Measurements from ENCODE around the gene OSBPL1A.

OSBPL1A gene

DNA sequence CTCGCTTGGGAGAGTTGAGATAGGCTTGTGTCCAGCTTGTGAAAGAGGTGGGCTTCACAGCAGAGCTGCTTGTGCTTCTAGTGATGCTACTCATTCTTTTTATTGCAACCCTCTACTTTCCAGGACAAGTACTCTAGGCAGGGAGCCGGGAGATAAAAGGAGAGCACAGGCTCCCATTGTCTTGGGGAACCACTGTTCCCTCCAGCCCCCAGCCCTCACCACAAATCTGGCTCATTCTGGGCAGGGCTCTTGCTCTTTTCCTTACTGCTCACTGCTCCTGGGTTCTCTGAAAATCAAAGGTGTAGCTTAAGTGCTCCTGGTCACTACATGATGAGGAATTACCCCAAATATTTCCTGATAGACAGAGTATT is 177.3 kb downstream of the OSBPL1A start:
- no peak for DNase-seq
- Mint-ChIP-seq H3K4me3 (no peak overlapping the region), H3K27ac (no peak overlapping the region), H3K27me3 (peaks cover 3% of the 10 kb centered on the region), H3K4me1 (ENCODE audit: low read depth) (no peaks in the 10 kb centered on the region), H3K36me3 (ENCODE audit: low read depth) (no peaks in the 10 kb centered on the region), H3K9me3 (no peaks in the 10 kb centered on the region)

DNA sequence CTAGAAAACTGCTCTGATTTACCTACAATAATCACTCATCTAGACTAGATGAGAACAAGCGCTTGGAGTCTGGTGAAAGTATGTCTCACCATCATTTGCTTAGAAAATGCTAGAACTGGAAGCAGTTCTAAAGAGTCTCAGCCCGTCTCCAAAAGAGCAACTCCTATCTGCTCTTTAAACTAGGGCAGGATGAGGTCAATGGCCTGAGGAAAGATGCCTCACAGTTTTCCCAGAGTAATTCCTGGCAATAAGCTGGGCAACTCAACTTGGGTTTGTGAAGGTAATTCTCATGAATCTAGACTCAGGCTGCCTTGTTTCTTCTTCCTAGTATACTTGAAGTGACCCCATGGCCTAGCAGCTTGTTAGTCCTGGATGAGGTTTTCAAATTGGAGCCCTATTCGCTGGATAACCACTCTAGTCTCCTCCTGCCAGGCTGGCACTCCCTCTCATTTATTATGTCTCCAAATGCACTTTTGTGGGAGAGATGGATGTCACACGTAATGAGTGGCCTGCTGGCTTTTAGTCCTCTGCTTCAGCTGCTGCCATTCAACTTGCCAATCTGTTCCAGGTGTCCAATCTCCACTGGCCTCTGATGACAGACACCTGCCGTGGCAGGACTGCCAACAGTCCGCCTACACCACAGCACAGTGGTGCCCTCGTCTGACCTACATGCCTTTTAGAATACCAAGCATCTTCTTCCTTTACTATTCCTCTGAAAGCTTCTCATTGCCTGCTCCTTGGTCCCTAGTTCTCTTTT is 177.9 kb downstream of the OSBPL1A start:
- Mint-ChIP-seq H3K27me3 (peaks cover 3% of the 10 kb centered on the region), H3K9me3 (no peaks in the 10 kb centered on the region), H3K36me3 (ENCODE audit: low read depth) (no peaks in the 10 kb centered on the region), H3K4me1 (ENCODE audit: low read depth) (no peaks in the 10 kb centered on the region), H3K27ac (no peak overlapping the region), H3K4me3 (no peak overlapping the region)
- no peak for DNase-seq

DNA sequence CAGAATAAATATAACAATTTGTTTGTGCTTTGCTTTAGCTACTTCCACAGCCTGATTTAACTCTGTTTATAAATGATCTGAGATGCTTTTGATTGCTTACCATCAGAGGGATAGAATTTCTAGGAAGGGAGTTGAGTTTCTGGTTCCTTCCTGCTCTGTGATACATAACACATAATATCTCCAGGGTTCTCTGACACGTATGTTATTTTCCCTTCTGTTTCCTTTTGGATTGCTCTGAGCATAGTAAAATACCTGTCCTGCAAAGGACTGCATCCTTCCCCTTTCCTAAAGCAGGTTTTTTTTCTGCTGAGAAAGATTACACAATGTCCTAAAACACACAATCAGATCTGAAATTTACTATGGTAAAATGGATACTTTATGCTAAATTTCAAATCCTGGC is 182.7 kb downstream of the OSBPL1A start:
- no peaks in the 10 kb centered on the region for H3K36me3 Mint-ChIP-seq (ENCODE audit: low read depth)
- no peak overlapping the region for H3K4me3 Mint-ChIP-seq
- DNase-seq: no peak
- H3K9me3 Mint-ChIP-seq: no peaks in the 10 kb centered on the region
- H3K4me1 Mint-ChIP-seq (ENCODE audit: low read depth): no peaks in the 10 kb centered on the region
- H3K27me3 Mint-ChIP-seq: peaks cover 3% of the 10 kb centered on the region
- H3K27ac Mint-ChIP-seq: no peak overlapping the region

DNA sequence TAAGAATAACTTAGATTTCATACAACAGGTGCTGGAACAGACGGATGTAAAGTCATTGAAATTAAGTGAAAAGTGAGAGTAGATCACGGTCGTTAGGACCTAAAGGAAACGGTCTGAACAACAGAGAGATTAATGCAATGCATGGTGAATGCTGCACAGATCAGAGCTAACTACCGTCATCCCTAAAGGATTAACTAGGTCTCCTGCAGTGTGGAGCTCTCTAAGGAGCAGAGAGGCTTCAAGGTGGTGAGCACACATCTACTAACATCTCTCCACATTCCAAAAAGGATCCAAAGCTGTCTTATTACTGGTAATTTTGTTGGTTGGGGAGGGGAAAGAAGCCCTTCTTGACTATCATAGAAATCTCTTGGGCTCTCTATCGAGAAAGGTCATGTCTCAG is 183.5 kb downstream of the OSBPL1A start:
- DNase-seq: no peak
- peaks cover 3% of the 10 kb centered on the region for H3K27me3 Mint-ChIP-seq
- no peaks in the 10 kb centered on the region for H3K36me3 Mint-ChIP-seq (ENCODE audit: low read depth)
- H3K4me1 Mint-ChIP-seq (ENCODE audit: low read depth): no peaks in the 10 kb centered on the region
- no peaks in the 10 kb centered on the region for H3K9me3 Mint-ChIP-seq
- H3K4me3 Mint-ChIP-seq: no peak overlapping the region
- no peak overlapping the region for H3K27ac Mint-ChIP-seq

DNA sequence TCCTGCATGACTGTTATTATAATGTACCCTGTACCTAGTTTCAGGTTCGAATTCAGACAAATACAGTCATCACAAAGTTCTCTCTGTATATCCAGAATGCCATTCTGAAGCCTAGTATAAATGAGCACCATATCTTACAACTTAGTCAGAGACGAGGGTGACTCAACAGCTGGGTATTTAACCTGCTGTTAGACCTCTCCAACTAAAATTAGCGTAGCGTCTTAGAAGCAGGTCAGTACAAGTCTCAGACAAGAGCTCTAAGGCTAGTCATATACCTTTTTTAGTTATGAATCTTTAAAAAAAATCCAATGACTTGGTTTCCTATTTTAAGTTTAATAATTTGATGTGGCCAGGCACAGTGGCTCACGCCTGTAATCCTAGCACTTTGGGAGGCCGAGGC is 184.7 kb downstream of the OSBPL1A start:
- no peak overlapping the region for H3K27ac Mint-ChIP-seq
- peaks cover 4% of the 10 kb centered on the region for H3K4me1 Mint-ChIP-seq (ENCODE audit: low read depth)
- peaks cover 3% of the 10 kb centered on the region for H3K27me3 Mint-ChIP-seq
- no peak overlapping the region for H3K4me3 Mint-ChIP-seq
- no peak for DNase-seq
- no peaks in the 10 kb centered on the region for H3K36me3 Mint-ChIP-seq (ENCODE audit: low read depth)
- H3K9me3 Mint-ChIP-seq: no peaks in the 10 kb centered on the region

DNA sequence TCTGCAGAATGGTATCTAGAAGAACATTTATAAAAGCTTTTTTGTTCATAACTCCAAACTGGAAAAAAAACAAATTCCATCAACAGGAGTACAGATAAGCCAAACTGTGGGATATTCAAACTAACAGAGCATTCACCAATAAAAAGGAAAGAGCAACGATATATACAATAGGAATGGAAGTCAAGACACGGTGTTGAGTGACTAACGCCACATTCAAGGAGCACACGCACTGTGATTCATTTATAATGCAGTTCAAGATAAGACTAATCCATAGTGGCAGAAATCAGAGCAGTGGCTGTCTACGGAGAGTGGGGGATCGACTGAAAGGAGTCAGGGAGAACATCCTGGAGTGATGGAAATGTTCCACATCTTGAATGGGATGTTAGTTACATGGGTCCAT is 188.1 kb downstream of the OSBPL1A start:
- no peaks in the 10 kb centered on the region for H3K27me3 Mint-ChIP-seq
- no peak overlapping the region for H3K27ac Mint-ChIP-seq
- no peak overlapping the region for H3K4me3 Mint-ChIP-seq
- H3K36me3 Mint-ChIP-seq (ENCODE audit: low read depth): no peaks in the 10 kb centered on the region
- DNase-seq: no peak
- H3K4me1 Mint-ChIP-seq (ENCODE audit: low read depth): peaks cover 6% of the 10 kb centered on the region
- H3K9me3 Mint-ChIP-seq: no peaks in the 10 kb centered on the region

DNA sequence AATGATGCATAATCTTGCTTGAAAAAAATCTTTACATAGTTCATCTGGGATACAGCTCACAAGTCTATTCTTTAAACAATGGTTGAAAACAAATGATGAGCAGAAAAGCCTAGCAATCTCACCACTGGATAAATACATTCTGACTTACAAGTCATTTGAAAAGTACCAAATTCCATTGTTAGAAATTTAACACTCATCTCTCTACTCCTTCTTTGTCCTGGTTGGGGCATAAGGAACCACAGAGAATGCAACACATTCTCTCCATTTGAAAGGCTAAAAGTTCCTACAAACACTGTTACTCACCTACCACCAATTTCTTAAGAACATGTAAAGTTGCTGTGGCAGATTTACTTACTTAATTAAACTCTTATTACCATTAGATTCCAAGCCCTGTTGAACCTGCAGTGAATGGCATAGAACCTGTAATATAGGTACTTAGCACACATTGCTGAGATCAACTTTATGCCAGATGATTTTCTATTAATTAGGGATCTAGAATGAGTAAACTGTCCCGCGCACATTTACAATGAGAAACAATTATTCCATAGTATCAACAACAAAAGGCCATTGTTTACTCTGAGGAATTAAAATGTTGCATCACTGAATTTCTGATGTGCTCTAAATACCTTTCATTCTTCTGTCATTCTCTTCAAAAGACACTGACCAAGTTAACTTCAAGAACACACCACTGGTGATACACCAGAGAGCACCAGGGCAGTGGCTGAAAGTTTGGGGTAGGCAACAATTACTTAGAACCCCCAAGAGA is 189.2 kb downstream of the OSBPL1A start:
- no peaks in the 10 kb centered on the region for H3K36me3 Mint-ChIP-seq (ENCODE audit: low read depth)
- no peaks in the 10 kb centered on the region for H3K9me3 Mint-ChIP-seq
- no peak overlapping the region for H3K27ac Mint-ChIP-seq
- no peak for DNase-seq
- no peaks in the 10 kb centered on the region for H3K27me3 Mint-ChIP-seq
- H3K4me1 Mint-ChIP-seq (ENCODE audit: low read depth): peaks cover 6% of the 10 kb centered on the region
- H3K4me3 Mint-ChIP-seq: no peak overlapping the region

DNA sequence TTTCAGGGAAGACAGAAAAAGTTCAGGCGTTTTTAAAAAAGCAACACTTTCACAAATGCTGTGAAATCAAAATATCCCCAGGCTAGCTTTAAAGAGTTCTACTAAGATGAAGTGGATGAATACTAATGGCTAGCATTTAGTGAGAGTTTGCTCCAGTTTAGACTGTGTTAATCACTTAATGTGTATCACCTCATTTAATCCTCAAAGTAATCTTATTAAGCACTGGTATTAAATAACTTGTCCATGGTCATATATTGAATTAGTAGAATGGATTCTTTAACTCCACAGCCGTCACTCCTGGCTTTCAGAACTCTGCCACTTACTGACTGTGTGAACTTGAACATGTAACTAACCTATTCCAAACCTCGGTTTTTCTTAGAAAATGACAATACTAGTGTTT is 192.7 kb downstream of the OSBPL1A start:
- H3K4me3 Mint-ChIP-seq: no peak overlapping the region
- no peaks in the 10 kb centered on the region for H3K9me3 Mint-ChIP-seq
- peaks cover 6% of the 10 kb centered on the region for H3K4me1 Mint-ChIP-seq (ENCODE audit: low read depth)
- H3K36me3 Mint-ChIP-seq (ENCODE audit: low read depth): no peaks in the 10 kb centered on the region
- DNase-seq: no peak
- no peak overlapping the region for H3K27ac Mint-ChIP-seq
- H3K27me3 Mint-ChIP-seq: no peaks in the 10 kb centered on the region

DNA sequence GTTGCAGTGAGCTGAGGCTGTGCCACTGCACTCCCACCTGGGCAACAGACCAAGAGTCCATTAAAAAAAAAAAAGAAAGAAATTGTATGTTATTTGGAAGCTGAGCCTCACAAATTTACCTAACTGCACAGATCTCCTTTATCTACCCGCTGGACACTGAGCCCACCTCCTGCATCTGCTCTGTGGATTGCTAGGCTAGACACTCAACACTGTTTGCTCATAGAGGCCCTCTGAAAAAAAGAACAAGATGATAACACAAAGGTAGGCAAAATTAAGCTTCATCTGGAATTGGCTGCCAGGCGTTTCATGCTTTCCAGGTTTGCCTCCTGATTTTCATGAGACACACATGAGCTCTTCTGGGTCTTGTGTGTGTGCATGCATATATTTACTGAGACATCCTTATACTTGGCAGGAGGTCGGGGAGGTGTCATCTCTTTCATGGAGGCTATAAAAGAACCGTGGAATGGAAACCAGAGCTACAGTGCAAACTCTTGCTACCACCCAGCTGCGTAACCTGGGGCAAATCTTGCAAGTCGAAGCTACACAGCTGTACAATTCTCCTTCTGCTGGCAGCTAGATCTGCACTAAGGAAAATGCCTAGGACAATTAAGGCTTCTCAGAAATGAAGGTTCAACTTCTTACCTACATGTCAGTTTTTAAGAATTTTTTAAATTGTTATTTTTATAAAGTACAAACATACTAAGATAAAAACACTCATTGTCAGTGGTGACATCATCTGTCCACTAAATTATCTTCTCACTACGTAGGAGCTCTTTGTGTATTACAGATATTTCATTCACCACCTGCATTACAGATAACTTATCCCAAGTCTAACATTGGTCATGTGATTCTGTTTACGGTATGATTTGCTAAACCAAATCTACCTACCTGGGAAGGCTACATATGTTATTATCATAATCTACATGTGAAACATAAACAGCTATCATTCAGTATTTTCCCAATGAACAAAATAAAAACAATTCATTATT is 195.6 kb downstream of the OSBPL1A start:
- DNase-seq: no peak
- Mint-ChIP-seq H3K4me3 (no peak overlapping the region), H3K36me3 (ENCODE audit: low read depth) (no peaks in the 10 kb centered on the region), H3K27me3 (no peaks in the 10 kb centered on the region), H3K27ac (no peak overlapping the region), H3K4me1 (ENCODE audit: low read depth) (no peaks in the 10 kb centered on the region), H3K9me3 (no peaks in the 10 kb centered on the region)

DNA sequence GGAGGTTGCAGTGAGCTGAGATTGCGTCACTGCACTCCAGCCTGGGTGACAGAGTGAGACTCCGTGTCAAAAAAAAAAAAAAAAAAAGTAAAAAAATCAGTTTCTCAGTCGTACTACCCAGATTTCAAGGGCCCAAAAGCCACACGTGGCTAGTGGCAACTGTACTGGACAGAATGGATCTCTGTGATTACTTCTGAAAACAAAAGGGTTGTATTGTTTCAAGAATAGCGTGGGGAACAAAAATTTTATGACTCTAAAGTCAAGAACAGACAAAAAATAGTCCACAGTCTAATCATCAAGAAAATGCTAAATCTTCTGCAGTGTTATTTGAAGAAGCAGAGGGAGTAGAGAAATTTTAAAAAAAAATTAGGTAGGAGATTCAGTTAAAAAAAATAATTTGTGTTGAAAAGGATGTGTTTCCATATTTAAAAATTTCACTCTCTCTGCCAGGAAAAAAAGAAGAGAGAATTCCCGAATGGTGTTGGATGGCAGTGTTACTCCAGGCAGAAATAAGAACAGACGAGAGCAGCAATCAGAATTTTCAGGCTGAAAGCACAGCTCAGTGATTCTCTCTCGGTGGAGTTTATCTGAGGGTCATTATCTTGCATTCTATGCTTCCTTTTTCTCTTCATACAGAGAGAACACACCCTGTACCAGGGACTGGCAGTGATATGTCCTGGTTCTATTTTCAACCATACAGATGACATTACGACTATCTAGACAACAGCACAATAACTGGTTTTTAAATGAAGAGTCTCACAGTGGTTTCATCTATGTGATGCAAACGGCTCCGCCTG is 196.9 kb downstream of the OSBPL1A start:
- no peak for DNase-seq
- H3K4me1 Mint-ChIP-seq (ENCODE audit: low read depth): no peaks in the 10 kb centered on the region
- H3K27ac Mint-ChIP-seq: no peak overlapping the region
- H3K27me3 Mint-ChIP-seq: no peaks in the 10 kb centered on the region
- no peaks in the 10 kb centered on the region for H3K9me3 Mint-ChIP-seq
- no peak overlapping the region for H3K4me3 Mint-ChIP-seq
- H3K36me3 Mint-ChIP-seq (ENCODE audit: low read depth): no peaks in the 10 kb centered on the region

DNA sequence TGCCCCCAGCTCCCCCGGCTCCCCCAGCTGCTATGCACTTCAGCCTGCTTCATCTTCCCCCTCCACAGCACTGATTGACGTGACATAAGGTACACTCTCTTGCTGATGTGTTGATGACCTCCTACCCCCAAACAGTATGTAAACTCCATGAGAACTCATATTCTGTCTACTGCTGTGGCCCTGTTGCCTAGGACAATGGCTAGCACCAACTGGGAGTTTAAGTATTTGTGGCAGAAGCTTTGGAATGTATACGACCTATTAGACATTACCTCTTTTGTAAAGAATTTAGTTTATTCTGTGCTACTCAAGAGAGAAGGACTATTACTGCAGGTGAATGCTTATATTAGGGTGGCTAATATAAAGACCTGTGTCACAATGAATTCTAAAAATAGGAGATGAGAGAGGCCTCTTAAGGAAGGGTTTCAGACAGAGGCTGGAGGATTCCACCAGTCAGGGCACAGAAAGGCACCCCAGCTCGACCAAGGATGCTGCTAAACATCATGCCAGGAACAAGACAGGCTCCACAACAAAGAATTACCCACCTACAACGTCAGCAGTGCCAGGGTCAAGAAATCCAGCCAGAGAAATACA is 198.2 kb downstream of the OSBPL1A start:
- Mint-ChIP-seq H3K4me3 (no peak overlapping the region), H3K27me3 (no peaks in the 10 kb centered on the region), H3K9me3 (no peaks in the 10 kb centered on the region), H3K36me3 (ENCODE audit: low read depth) (no peaks in the 10 kb centered on the region), H3K27ac (no peak overlapping the region), H3K4me1 (ENCODE audit: low read depth) (no peaks in the 10 kb centered on the region)
- no peak for DNase-seq

DNA sequence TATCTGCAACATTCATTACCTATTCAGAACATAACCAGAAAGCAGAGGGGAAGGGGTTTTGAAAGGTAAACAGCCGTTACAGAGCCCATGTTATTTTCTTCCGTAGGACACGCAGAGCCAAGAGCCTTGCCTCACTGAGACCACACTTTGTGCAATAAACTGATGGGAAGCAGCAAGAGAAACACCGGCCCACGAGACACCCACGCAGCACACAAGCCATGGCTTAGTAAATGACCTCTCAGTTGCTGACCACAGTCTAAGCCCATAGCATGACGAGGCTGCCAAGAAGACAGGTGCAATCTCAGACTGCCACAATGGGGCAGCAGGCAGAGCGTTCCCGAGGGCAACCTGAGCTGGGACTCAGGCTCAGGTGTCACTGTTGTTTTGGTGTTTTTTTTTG is 199.2 kb downstream of the OSBPL1A start:
- no peak overlapping the region for H3K27ac Mint-ChIP-seq
- no peak overlapping the region for H3K4me3 Mint-ChIP-seq
- H3K4me1 Mint-ChIP-seq (ENCODE audit: low read depth): no peaks in the 10 kb centered on the region
- DNase-seq: no peak
- H3K36me3 Mint-ChIP-seq (ENCODE audit: low read depth): no peaks in the 10 kb centered on the region
- H3K27me3 Mint-ChIP-seq: no peaks in the 10 kb centered on the region
- no peaks in the 10 kb centered on the region for H3K9me3 Mint-ChIP-seq

DNA sequence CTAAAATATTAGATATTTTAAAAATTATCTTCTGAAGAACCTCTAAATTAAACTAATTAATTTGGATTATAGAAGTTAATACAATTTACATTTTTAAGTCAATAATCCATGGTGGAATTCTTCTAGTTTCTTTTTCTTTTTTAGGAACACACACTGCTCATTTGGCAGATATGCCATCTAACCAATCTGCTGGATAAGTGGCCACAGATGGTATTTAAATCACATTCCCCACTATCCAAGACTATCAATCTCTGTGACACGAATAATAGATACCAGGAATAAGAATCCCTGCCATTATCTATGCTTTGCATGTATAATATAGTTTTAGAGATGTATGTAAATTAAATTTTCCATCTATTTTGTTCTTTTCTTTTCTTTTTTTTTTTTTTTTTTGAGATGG is 200.2 kb downstream of the OSBPL1A start:
- no peak for DNase-seq
- Mint-ChIP-seq H3K4me1 (ENCODE audit: low read depth) (no peaks in the 10 kb centered on the region), H3K27ac (no peak overlapping the region), H3K36me3 (ENCODE audit: low read depth) (no peaks in the 10 kb centered on the region), H3K9me3 (no peaks in the 10 kb centered on the region), H3K4me3 (no peak overlapping the region), H3K27me3 (no peaks in the 10 kb centered on the region)

DNA sequence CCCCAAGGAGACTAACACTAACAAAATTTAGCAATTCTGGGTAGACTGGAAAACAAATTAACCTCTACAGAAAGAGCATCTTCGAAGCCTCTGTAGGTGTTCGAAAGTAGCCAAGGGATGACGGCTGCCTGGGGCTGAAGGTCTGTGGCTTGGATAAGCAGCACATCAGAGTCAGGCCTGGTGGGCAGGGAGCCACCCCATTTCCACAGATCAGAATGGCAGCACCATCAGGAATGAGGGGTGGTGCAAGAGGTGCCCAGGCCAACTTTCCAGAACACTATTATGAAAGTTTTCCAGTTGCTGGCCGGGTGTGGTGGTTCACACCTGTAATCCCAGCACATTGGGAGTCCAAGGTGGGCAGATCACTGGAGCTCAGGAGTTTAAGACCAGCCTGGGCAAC is 200.9 kb downstream of the OSBPL1A start:
- no peaks in the 10 kb centered on the region for H3K4me1 Mint-ChIP-seq (ENCODE audit: low read depth)
- no peak overlapping the region for H3K4me3 Mint-ChIP-seq
- no peaks in the 10 kb centered on the region for H3K9me3 Mint-ChIP-seq
- peaks cover 3% of the 10 kb centered on the region for H3K27me3 Mint-ChIP-seq
- no peak overlapping the region for H3K27ac Mint-ChIP-seq
- no peak for DNase-seq
- no peaks in the 10 kb centered on the region for H3K36me3 Mint-ChIP-seq (ENCODE audit: low read depth)

Measured in activated T-cell treated with anti-CD3 and anti-CD28 coated beads, Interleukin-2, amount 50 U/mL, for 24 hours (primary cell).